Activated CD8-positive, alpha-beta memory T cell treated with anti-CD3 and anti-CD28 coated beads, Interleukin-2, amount 50 U/mL, for 24 hours (primary cell): ENCODE results near the gene ANKRD63.
A peak's percentile ranks its signal among the peaks of the same experiment; 100 is the strongest.

ENCODE experiments used
- DNase-seq: peaks from one replicate; pipeline ENCODE4 v3.0.0-alpha.2; 2020; ENCODE audit errors: extremely low read depth

ANKRD63 gene

GRCh38 chr15:40313531-40314398, 30.9 kb upstream of the ANKRD63 start:
- no peak for DNase-seq

GRCh38 chr15:40312370-40313158, 29.7 kb upstream of the ANKRD63 start:
- no peak for DNase-seq

- no peak for DNase-seq
These were observed 28.1 kb upstream of the ANKRD63 start for GRCh38 chr15:40310993-40311392.

GRCh38 chr15:40310001-40310959, 27.4 kb upstream of the ANKRD63 start:
- no peak for DNase-seq

GRCh38 chr15:40309344-40309862, 26.5 kb upstream of the ANKRD63 start:
- no peak for DNase-seq

GRCh38 chr15:40307421-40308211, 24.8 kb upstream of the ANKRD63 start, which contains the start of gene PLCB2:
Gene PLCB2, minus strand, starts transcription at chr15:40307935. Its CDS starts 263 bp downstream, at chr15:40307672.
- peak; percentile 26 for DNase-seq

- no peak for DNase-seq
These were observed 24.0 kb upstream of the ANKRD63 start for GRCh38 chr15:40306908-40307307.

- DNase-seq: no peak
These were observed 23.5 kb upstream of the ANKRD63 start for GRCh38 chr15:40306371-40306770.

- no peak for DNase-seq
These were observed 22.4 kb upstream of the ANKRD63 start for GRCh38 chr15:40305281-40305680.

- no peak for DNase-seq
These were observed 20.7 kb upstream of the ANKRD63 start for GRCh38 chr15:40303576-40303975.

- no peak for DNase-seq
These were observed 20.1 kb upstream of the ANKRD63 start for GRCh38 chr15:40302981-40303380.

GRCh38 chr15:40302288-40302886, 19.5 kb upstream of the ANKRD63 start:
- no peak for DNase-seq

- DNase-seq: no peak
These were observed 18.8 kb upstream of the ANKRD63 start for GRCh38 chr15:40301467-40302179.

- DNase-seq: no peak
These were observed 17.9 kb upstream of the ANKRD63 start for GRCh38 chr15:40300771-40301170.

GRCh38 chr15:40300367-40300766, 17.5 kb upstream of the ANKRD63 start:
- no peak for DNase-seq

GRCh38 chr15:40298216-40298935, 15.5 kb upstream of the ANKRD63 start:
- no peak for DNase-seq

- no peak for DNase-seq
These were observed 14.5 kb upstream of the ANKRD63 start for GRCh38 chr15:40297356-40297755.

- DNase-seq: no peak
These were observed 13.8 kb upstream of the ANKRD63 start for GRCh38 chr15:40296561-40297230.
